Neural cell (in vitro differentiated cells): ENCODE results near the gene MAGI2. TPM values are rescaled to one million over a fixed set of nuclear protein-coding genes. Genes with fewer than 3 reads are reported as not detected.

Source experiments
- H2AFZ ChIP-seq: fragments of 200-600, 300-800 bp; sonication (generic), shearing (Covaris generic); 2 replicates; pipeline ENCODE4 v1.6.0; 2014; ENCODE audit warnings: low read depth, mild to moderate bottlenecking, antibody characterized with exemption, low read length, moderate library complexity
- H3F3A ChIP-seq: fragments of 200-600 bp; shearing (Covaris generic); 2 replicates; pipeline ENCODE4 v1.6.1; 2016; ENCODE audit warnings: mild to moderate bottlenecking, moderate library complexity, mixed read lengths, antibody characterized with exemption, low read length; ENCODE audit not compliant: insufficient read depth, poor library complexity, severe bottlenecking
- H3K27ac ChIP-seq: fragments of 200-600, 300-800 bp; sonication (generic), shearing (Covaris generic); 2 replicates; pipeline ENCODE4 v1.5.1; 2014; ENCODE audit warnings: mild to moderate bottlenecking, low read length, moderate library complexity
- H3K27me3 ChIP-seq: fragments of 300-800, 200-600 bp; sonication (generic), shearing (Covaris generic); 2 replicates; pipeline ENCODE4 v1.6.0; 2014; ENCODE audit warnings: mild to moderate bottlenecking, low read depth, low read length, moderate library complexity; ENCODE audit not compliant: insufficient read depth
- H3K36me3 ChIP-seq: fragments of 300-800, 200-600 bp; sonication (generic), shearing (Covaris generic); 2 replicates; pipeline ENCODE4 v1.5.1; 2014; ENCODE audit warnings: mild to moderate bottlenecking, antibody characterized with exemption, low read length, moderate library complexity; ENCODE audit not compliant: insufficient read depth
- H3K4me2 ChIP-seq: fragments of 300-800, 200-600 bp; sonication (generic), shearing (Covaris generic); 2 replicates; pipeline ENCODE4 v1.6.0; 2014; ENCODE audit warnings: mild to moderate bottlenecking, low read length
- H3K4me3 ChIP-seq: fragments of 300-800, 200-600 bp; sonication (generic), shearing (Covaris generic); 2 replicates; pipeline ENCODE4 v1.5.1; 2014; ENCODE audit warnings: mild to moderate bottlenecking, low read length, moderate library complexity
- H3K79me2 ChIP-seq: fragments of 200-600 bp; shearing (Covaris generic); replicated peaks from 2 replicates; pipeline ENCODE4 v1.6.0; 2014; ENCODE audit warnings: mild to moderate bottlenecking, low read length, moderate library complexity; ENCODE audit not compliant: insufficient read depth
- H3K9ac ChIP-seq: fragments of 300-800, 200-600 bp; sonication (generic), shearing (Covaris generic); 2 replicates; pipeline ENCODE4 v1.6.1; 2016; ENCODE audit warnings: mild to moderate bottlenecking, low read length, mixed read lengths
- H3K9me2 ChIP-seq: fragments of 200-600 bp; shearing (Covaris generic); 2 replicates; pipeline ENCODE4 v1.6.1; 2016; ENCODE audit warnings: mild to moderate bottlenecking, low read length, mixed read lengths; ENCODE audit not compliant: insufficient read depth
- H3K9me3 ChIP-seq: fragments of 200-600, 300-800 bp; sonication (generic), shearing (Covaris generic); 2 replicates; pipeline ENCODE4 v1.6.1; 2016; ENCODE audit warnings: mild to moderate bottlenecking, mixed run types, low read length, moderate library complexity, mixed read lengths
- H4K20me1 ChIP-seq: fragments of 200-600 bp; shearing (Covaris generic); 2 replicates; pipeline ENCODE4 v1.6.1; 2016; ENCODE audit warnings: mild to moderate bottlenecking, mixed run types; ENCODE audit not compliant: insufficient read depth
- EP300 ChIP-seq: fragments of 450-650 bp; conservative IDR thresholded peaks from 2 replicates; pipeline ENCODE4 v1.6.1; 2014; ENCODE audit warnings: antibody characterized with exemption, mild to moderate bottlenecking, moderate library complexity; ENCODE audit not compliant: poor library complexity, severe bottlenecking
- EZH2 ChIP-seq: fragments of 200-600, 300-800 bp; shearing (Covaris generic), sonication (generic); IDR thresholded peaks from 2 replicates; pipeline ENCODE4 v1.6.1; 2014; ENCODE audit warnings: antibody characterized with exemption, low read length, borderline replicate concordance, mild to moderate bottlenecking; ENCODE audit not compliant: insufficient read depth, poor library complexity, severe bottlenecking
- MXI1 ChIP-seq: fragments of 450-650 bp; conservative IDR thresholded peaks from 2 replicates; pipeline ENCODE4 v1.6.1; 2014; ENCODE audit warnings: antibody characterized with exemption, mild to moderate bottlenecking; ENCODE audit not compliant: poor library complexity, severe bottlenecking
- POLR2AphosphoS5 ChIP-seq: IDR thresholded peaks from 2 replicates; pipeline ENCODE4 v1.6.1; 2012
- RAD21 ChIP-seq: fragments of 450-650 bp; conservative IDR thresholded peaks from 2 replicates; pipeline ENCODE4 v1.6.1; 2014; ENCODE audit warnings: antibody characterized with exemption, mild to moderate bottlenecking, moderate library complexity
- SMC3 ChIP-seq: fragments of 450-650 bp; conservative IDR thresholded peaks from 2 replicates; pipeline ENCODE4 v1.6.1; 2014; ENCODE audit warnings: antibody characterized with exemption, mild to moderate bottlenecking, moderate library complexity; ENCODE audit not compliant: poor library complexity
- TAF1 ChIP-seq: IDR thresholded peaks from 2 replicates; pipeline ENCODE4 v1.6.1; 2012; ENCODE audit warnings: low read depth
- polyA plus RNA-seq: library from polyadenylated mRNA; depleted of rRNA; stranded (reverse); fragments of >200 nt; gene quantifications from 2 replicates; pipeline ENCODE4 v1.2.3, GENCODE V29; 2014
- TF ChIP-seq, protein P1 (sequence below): IDR thresholded peaks from 2 replicates; pipeline ENCODE4 v1.6.1; 2012; ENCODE audit warnings: borderline replicate concordance
- TF ChIP-seq, protein P2 (sequence below): fragments of 450-650 bp; IDR thresholded peaks from 2 replicates; pipeline ENCODE4 v1.5.1; 2014; ENCODE audit warnings: antibody characterized with exemption, mild to moderate bottlenecking, moderate library complexity; ENCODE audit not compliant: poor library complexity, severe bottlenecking

The MAGI2 gene
- polyA plus RNA-seq, 1 donor from 2014 or later = 19.3 TPM

DNA sequence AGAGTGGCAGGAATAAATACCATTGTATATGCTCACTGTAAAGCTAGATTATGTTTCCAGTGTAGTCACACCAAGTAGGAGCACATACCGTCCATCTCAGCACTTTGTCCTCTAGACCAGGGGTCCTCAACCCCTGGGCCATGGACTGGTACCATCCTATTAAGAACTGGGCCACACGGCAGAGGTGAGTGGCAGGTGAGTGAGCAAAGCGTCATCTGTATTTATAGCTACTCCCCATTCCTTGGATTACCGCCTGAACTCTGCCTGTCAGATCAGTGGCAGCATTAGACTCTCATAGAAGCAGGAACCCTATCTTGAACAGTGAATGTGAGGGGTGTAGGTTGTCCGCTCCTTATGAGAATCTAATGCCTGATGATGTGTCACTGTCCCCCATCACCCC is 735.3 kb downstream of the MAGI2 start:
- H3K9me2 ChIP-seq = no peaks in the 10 kb centered on the region
- H3K9me3 ChIP-seq = no peaks in the 10 kb centered on the region
- H3F3A ChIP-seq = peaks cover 4% of the 10 kb centered on the region
- TF ChIP-seq, protein P1, sequence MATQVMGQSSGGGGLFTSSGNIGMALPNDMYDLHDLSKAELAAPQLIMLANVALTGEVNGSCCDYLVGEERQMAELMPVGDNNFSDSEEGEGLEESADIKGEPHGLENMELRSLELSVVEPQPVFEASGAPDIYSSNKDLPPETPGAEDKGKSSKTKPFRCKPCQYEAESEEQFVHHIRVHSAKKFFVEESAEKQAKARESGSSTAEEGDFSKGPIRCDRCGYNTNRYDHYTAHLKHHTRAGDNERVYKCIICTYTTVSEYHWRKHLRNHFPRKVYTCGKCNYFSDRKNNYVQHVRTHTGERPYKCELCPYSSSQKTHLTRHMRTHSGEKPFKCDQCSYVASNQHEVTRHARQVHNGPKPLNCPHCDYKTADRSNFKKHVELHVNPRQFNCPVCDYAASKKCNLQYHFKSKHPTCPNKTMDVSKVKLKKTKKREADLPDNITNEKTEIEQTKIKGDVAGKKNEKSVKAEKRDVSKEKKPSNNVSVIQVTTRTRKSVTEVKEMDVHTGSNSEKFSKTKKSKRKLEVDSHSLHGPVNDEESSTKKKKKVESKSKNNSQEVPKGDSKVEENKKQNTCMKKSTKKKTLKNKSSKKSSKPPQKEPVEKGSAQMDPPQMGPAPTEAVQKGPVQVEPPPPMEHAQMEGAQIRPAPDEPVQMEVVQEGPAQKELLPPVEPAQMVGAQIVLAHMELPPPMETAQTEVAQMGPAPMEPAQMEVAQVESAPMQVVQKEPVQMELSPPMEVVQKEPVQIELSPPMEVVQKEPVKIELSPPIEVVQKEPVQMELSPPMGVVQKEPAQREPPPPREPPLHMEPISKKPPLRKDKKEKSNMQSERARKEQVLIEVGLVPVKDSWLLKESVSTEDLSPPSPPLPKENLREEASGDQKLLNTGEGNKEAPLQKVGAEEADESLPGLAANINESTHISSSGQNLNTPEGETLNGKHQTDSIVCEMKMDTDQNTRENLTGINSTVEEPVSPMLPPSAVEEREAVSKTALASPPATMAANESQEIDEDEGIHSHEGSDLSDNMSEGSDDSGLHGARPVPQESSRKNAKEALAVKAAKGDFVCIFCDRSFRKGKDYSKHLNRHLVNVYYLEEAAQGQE = no peak
- TF ChIP-seq MXI1 = no peak
- TF ChIP-seq EZH2 = no peak
- H3K4me3 ChIP-seq = no peak overlapping the region
- H2AFZ ChIP-seq = no peak overlapping the region
- H3K4me2 ChIP-seq = no peak overlapping the region
- H3K36me3 ChIP-seq = no peaks in the 10 kb centered on the region
- no peaks in the 10 kb centered on the region for H3K27me3 ChIP-seq
- H4K20me1 ChIP-seq = no peaks in the 10 kb centered on the region
- peaks cover 3% of the 10 kb centered on the region for H3K79me2 ChIP-seq
- no peak overlapping the region for H3K27ac ChIP-seq
- H3K9ac ChIP-seq = no peak overlapping the region

DNA sequence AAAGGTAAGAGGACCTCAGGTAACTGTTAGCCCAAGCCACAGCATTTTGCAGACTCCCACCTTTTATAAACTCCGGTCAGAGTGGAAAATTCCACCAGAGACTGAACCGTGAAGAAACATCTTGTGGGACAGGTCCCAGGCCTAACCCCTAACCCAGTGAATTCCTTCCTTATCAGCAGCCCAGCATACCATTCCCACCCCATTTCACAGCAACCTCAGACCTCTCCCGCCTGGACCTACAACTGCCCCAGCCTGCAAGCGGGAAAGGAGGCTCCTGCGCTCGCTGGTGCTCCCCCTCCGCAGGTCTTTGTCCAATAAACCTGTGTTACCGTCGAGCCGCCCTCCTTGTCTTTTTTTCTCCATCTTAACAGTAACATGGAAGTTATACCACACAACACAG is 736.6 kb downstream of the MAGI2 start:
- no peaks in the 10 kb centered on the region for H3K9me2 ChIP-seq
- no peak overlapping the region for H2AFZ ChIP-seq
- no peaks in the 10 kb centered on the region for H3K27me3 ChIP-seq
- H3K4me3 ChIP-seq = no peak overlapping the region
- H4K20me1 ChIP-seq = no peaks in the 10 kb centered on the region
- TF ChIP-seq SMC3 = no peak
- no peak for TF ChIP-seq EP300
- no peak for TF ChIP-seq RAD21
- no peak for TF ChIP-seq POLR2AphosphoS5
- no peak for TF ChIP-seq TAF1
- TF ChIP-seq EZH2 = no peak
- TF ChIP-seq, protein P1 = no peak
- TF ChIP-seq, protein P2, sequence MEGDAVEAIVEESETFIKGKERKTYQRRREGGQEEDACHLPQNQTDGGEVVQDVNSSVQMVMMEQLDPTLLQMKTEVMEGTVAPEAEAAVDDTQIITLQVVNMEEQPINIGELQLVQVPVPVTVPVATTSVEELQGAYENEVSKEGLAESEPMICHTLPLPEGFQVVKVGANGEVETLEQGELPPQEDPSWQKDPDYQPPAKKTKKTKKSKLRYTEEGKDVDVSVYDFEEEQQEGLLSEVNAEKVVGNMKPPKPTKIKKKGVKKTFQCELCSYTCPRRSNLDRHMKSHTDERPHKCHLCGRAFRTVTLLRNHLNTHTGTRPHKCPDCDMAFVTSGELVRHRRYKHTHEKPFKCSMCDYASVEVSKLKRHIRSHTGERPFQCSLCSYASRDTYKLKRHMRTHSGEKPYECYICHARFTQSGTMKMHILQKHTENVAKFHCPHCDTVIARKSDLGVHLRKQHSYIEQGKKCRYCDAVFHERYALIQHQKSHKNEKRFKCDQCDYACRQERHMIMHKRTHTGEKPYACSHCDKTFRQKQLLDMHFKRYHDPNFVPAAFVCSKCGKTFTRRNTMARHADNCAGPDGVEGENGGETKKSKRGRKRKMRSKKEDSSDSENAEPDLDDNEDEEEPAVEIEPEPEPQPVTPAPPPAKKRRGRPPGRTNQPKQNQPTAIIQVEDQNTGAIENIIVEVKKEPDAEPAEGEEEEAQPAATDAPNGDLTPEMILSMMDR = no peak
- TF ChIP-seq MXI1 = no peak
- peaks cover 4% of the 10 kb centered on the region for H3F3A ChIP-seq
- H3K4me2 ChIP-seq = no peak overlapping the region
- no peaks in the 10 kb centered on the region for H3K36me3 ChIP-seq
- H3K79me2 ChIP-seq = peaks cover under 1% of the 10 kb centered on the region
- H3K9me3 ChIP-seq = no peaks in the 10 kb centered on the region
- no peak overlapping the region for H3K9ac ChIP-seq
- no peak overlapping the region for H3K27ac ChIP-seq
